ENCODE measurements around the gene ABCG1. TPM values are rescaled to one million over a fixed set of nuclear protein-coding genes. Genes with fewer than 3 reads are reported as not detected.
A peak's percentile ranks its signal among the peaks of the same experiment; 100 is the strongest.
"Not testable (repeated sequence)": the region's sequence is repeated elsewhere in the genome, so short reads cannot be mapped to it uniquely, and the experiment has no call there.

ABCG1 gene
- polyA plus RNA-seq (2012; ENCODE audit: missing spikeins): 1.0 TPM

- no peak for FAIRE-seq
- no peak for TF ChIP-seq POLR2AphosphoS5 (IDR thresholded peaks at IDR 0.05; ENCODE audit: low read depth, low read length)
- TF ChIP-seq TAF1 (IDR thresholded peaks at IDR 0.05; ENCODE audit: borderline replicate concordance, low read depth, low read length): no peak
- DNase-seq (ENCODE audit: insufficient read length): peak; percentile 58
Observed at GRCh38 chr21:42218836-42219605, at the start of gene ABCG1. Gene ABCG1, plus strand, starts transcription at chr21:42219140. Its CDS starts 123 bp downstream, at chr21:42219263.

- FAIRE-seq (no peak), DNase-seq (ENCODE audit: insufficient read length) (no peak)
- no peak for TF ChIP-seq POLR2AphosphoS5 (IDR thresholded peaks at IDR 0.05; ENCODE audit: low read depth, low read length)
- TF ChIP-seq POLR2A (IDR thresholded peaks at IDR 0.05; ENCODE audit: low read depth, low read length): no peak
- no peak for TF ChIP-seq TAF1 (IDR thresholded peaks at IDR 0.05; ENCODE audit: borderline replicate concordance, low read depth, low read length)
Observed at GRCh38 chr21:42169758-42170157, 49.2 kb upstream of the ABCG1 start.

- no peak for DNase-seq (ENCODE audit: insufficient read length)
- peak; percentile 5 for FAIRE-seq
- TF ChIP-seq TAF1 (IDR thresholded peaks at IDR 0.05; ENCODE audit: borderline replicate concordance, low read depth, low read length) (no peak), POLR2A (IDR thresholded peaks at IDR 0.05; ENCODE audit: low read depth, low read length) (no peak), POLR2AphosphoS5 (IDR thresholded peaks at IDR 0.05; ENCODE audit: low read depth, low read length) (no peak)
Observed at GRCh38 chr21:42171091-42172053, 47.6 kb upstream of the ABCG1 start.

GRCh38 chr21:42172596-42173483, 46.1 kb upstream of the ABCG1 start:
- DNase-seq (ENCODE audit: insufficient read length): no peak
- no peak for TF ChIP-seq POLR2A (IDR thresholded peaks at IDR 0.05; ENCODE audit: low read depth, low read length)
- FAIRE-seq: no peak

- FAIRE-seq (no peak), DNase-seq (ENCODE audit: insufficient read length) (no peak)
- TF ChIP-seq POLR2A (IDR thresholded peaks at IDR 0.05; ENCODE audit: low read depth, low read length): no peak
- TF ChIP-seq POLR2AphosphoS5 (IDR thresholded peaks at IDR 0.05; ENCODE audit: low read depth, low read length): no peak
- TF ChIP-seq TAF1 (IDR thresholded peaks at IDR 0.05; ENCODE audit: borderline replicate concordance, low read depth, low read length): no peak
Observed at GRCh38 chr21:42174173-42174572, 44.8 kb upstream of the ABCG1 start.

- FAIRE-seq: no peak
- TF ChIP-seq POLR2A (IDR thresholded peaks at IDR 0.05; ENCODE audit: low read depth, low read length) (no peak), POLR2AphosphoS5 (IDR thresholded peaks at IDR 0.05; ENCODE audit: low read depth, low read length) (no peak), TAF1 (IDR thresholded peaks at IDR 0.05; ENCODE audit: borderline replicate concordance, low read depth, low read length) (no peak)
- no peak for DNase-seq (ENCODE audit: insufficient read length)
Observed at GRCh38 chr21:42175110-42175710, 43.7 kb upstream of the ABCG1 start.

DNA sequence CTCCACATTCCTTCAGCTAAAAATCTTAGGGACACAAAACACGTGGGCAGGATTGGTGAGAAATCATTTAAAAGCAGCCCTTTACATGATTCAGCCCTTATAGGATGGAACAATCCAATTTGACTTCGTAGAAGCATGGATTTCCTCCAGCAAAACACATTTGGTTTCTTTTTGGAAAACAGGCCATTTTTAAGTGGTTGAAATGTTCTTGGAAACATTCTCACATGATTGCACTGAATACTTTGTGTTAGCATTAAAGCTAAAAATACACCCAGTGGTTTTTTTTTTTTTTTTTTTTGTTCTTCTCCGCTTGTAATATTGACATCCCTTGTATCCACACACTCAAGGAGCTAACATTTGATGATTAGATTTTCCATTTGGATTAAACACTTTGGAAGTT, 42.1 kb upstream of the ABCG1 start:
- no peak for TF ChIP-seq POLR2AphosphoS5 (IDR thresholded peaks at IDR 0.05; ENCODE audit: low read depth, low read length)
- TF ChIP-seq POLR2A (IDR thresholded peaks at IDR 0.05; ENCODE audit: low read depth, low read length): no peak
- no peak for TF ChIP-seq TAF1 (IDR thresholded peaks at IDR 0.05; ENCODE audit: borderline replicate concordance, low read depth, low read length)
- no peak for DNase-seq (ENCODE audit: insufficient read length)
- FAIRE-seq: no peak

DNA sequence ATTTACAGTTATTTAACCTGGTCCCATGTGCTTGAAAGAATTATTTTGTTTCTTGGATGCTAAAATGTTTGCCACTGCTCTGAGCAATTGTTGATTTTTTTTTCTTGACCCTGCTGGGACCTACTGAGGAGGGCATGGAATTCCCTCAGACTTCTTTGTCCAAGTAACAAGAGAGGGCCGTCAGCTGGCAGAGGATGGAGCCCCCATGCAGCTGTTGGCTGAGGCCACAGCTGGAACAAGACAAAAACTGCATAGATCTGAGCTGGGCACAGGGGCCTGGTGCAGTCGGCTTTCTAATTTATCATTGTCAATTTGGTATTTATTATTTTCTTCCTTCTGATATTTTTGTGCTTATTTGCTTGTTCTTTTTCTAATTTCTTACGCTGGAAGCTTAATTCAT, 39.6 kb upstream of the ABCG1 start:
- DNase-seq (ENCODE audit: insufficient read length): no peak
- TF ChIP-seq POLR2AphosphoS5 (IDR thresholded peaks at IDR 0.05; ENCODE audit: low read depth, low read length) (no peak), TAF1 (IDR thresholded peaks at IDR 0.05; ENCODE audit: borderline replicate concordance, low read depth, low read length) (no peak), POLR2A (IDR thresholded peaks at IDR 0.05; ENCODE audit: low read depth, low read length) (no peak)
- no peak for FAIRE-seq

DNA sequence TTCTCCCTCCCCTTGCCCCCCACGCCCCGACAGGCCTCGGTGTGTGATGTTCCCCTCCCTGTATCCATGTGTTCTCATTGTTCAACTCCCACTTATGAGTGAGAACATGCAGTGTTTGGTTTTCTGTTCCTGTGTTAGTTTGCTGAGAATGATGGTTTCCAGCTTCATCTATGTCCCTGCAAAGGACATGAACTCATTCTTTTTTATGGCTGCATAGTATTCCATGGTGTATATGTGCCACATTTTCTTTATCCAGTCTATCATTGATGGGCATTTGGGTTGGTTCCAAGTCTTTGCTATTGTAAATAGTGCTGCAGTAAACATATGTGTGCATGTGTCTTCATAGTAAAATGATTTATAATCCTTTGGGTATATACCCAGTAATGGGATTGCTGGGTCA, 38.9 kb upstream of the ABCG1 start:
- DNase-seq (ENCODE audit: insufficient read length); FAIRE-seq: not testable (repeated sequence)

DNA sequence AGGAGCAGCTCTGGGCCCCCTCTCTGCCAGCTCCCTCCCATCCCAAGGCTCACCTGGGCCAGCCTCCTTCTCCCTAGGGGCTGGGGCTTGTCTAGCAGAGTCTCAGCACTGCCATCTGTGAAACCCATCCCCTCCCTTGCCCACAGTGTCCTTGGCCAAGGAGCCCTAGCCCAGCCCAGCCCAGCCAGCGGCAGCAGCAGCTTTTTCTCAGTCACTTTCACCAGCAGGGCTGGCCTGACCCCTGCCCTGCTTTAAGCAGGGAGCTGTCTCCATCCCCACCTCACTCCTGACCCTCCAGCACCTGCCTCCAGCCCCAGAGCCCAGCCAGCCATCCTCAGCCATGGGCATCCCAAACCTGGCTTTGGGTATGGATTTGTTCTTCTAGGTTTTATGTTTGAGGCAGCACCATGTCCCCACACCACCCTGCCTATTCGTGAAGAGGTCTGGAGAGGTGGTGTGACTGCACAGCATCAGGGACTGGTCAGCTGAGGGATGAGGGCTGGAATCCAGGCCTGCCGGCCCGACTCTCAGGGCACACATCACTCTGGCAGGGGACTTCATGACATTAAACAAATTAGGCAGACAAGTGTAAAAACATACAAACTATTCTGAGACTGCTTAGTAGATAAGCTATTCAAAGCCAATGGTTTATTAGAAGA, 36.1 kb upstream of the ABCG1 start:
- DNase-seq (ENCODE audit: insufficient read length) (no peak), FAIRE-seq (no peak)
- no peak for TF ChIP-seq TAF1 (IDR thresholded peaks at IDR 0.05; ENCODE audit: borderline replicate concordance, low read depth, low read length)
- TF ChIP-seq POLR2AphosphoS5 (IDR thresholded peaks at IDR 0.05; ENCODE audit: low read depth, low read length): no peak
- TF ChIP-seq POLR2A (IDR thresholded peaks at IDR 0.05; ENCODE audit: low read depth, low read length): no peak
